GM23248 (cell line): ENCODE measurements around the gene CCDC102A. TPM values are rescaled to one million over a fixed set of nuclear protein-coding genes. Genes with fewer than 3 reads are reported as not detected.

Experiments
- DNase-seq: peaks from one replicate; pipeline ENCODE4 v3.0.0-alpha.2; 2015
- H2AFZ ChIP-seq: fragments of 200-600 bp; sonication (generic); 2 replicates; pipeline ENCODE4 v1.6.1; 2016; ENCODE audit warnings: antibody characterized with exemption
- H3F3A ChIP-seq: fragments of 200-600 bp; sonication (generic); 2 replicates; pipeline ENCODE4 v1.6.1; 2016; ENCODE audit warnings: mild to moderate bottlenecking, antibody characterized with exemption, mixed run types; ENCODE audit not compliant: insufficient read depth
- H3K27ac ChIP-seq: fragments of 200-600 bp; sonication (generic); 2 replicates; pipeline ENCODE4 v1.5.1; 2016; ENCODE audit warnings: mild to moderate bottlenecking
- H3K27me3 ChIP-seq: fragments of 200-600 bp; sonication (generic); replicated peaks from 2 replicates; pipeline ENCODE4 v1.6.1; 2016; ENCODE audit warnings: mild to moderate bottlenecking; ENCODE audit not compliant: insufficient read depth
- H3K36me3 ChIP-seq: fragments of 200-600 bp; sonication (generic); 2 replicates; pipeline ENCODE4 v1.6.1; 2016; ENCODE audit warnings: low read depth, mild to moderate bottlenecking
- H3K4me1 ChIP-seq: fragments of 200-600 bp; sonication (generic); 2 replicates; pipeline ENCODE4 v1.6.1; 2016; ENCODE audit warnings: mild to moderate bottlenecking; ENCODE audit not compliant: insufficient read depth
- H3K4me2 ChIP-seq: fragments of 200-600 bp; sonication (generic); one replicate; pipeline ENCODE4 v1.6.1; 2016; ENCODE audit warnings: mild to moderate bottlenecking; ENCODE audit not compliant: unreplicated experiment
- H3K4me3 ChIP-seq: fragments of 200-600 bp; sonication (generic); 2 replicates; pipeline ENCODE4 v1.5.1; 2016; ENCODE audit warnings: mild to moderate bottlenecking
- H3K79me2 ChIP-seq: fragments of 200-600 bp; sonication (generic); 2 replicates; pipeline ENCODE4 v1.6.1; 2016; ENCODE audit warnings: mild to moderate bottlenecking; ENCODE audit not compliant: insufficient read depth
- H3K9ac ChIP-seq: fragments of 200-600 bp; sonication (generic); 2 replicates; pipeline ENCODE4 v1.6.1; 2016; ENCODE audit warnings: mild to moderate bottlenecking
- H3K9me2 ChIP-seq: fragments of 200-600 bp; sonication (generic); 2 replicates; pipeline ENCODE4 v1.6.1; 2016; ENCODE audit warnings: mixed run types, mild to moderate bottlenecking, moderate library complexity; ENCODE audit not compliant: insufficient read depth
- H3K9me3 ChIP-seq: fragments of 200-600 bp; sonication (generic); one replicate; pipeline ENCODE4 v1.6.1; 2017; ENCODE audit warnings: low read depth
- H4K20me1 ChIP-seq: fragments of 200-600 bp; sonication (generic); 2 replicates; pipeline ENCODE4 v1.6.0; 2016; ENCODE audit not compliant: insufficient read depth
- EZH2 ChIP-seq: fragments of 200-600 bp; sonication (generic); IDR thresholded peaks from 2 replicates; pipeline ENCODE4 v1.6.1; 2018; ENCODE audit warnings: antibody characterized with exemption, mild to moderate bottlenecking; ENCODE audit not compliant: insufficient read depth, poor library complexity, severe bottlenecking
- EZH2phosphoT487 ChIP-seq: fragments of 200-600 bp; sonication (generic); IDR thresholded peaks from 2 replicates; pipeline ENCODE4 v1.6.1; 2018; ENCODE audit warnings: antibody characterized with exemption, moderate library complexity, mild to moderate bottlenecking, low read depth; ENCODE audit not compliant: insufficient read depth
- WGBS, 2 experiments: methylation state at CpG; one replicate each; pipeline ENCODE4 v1.1.6; 2015 to 2017; ENCODE audit warnings: low lambda C conversion rate in 2 of 2, low coverage in 1 of 2; ENCODE audit errors: missing lambda C conversion rate in 2 of 2; 5-methylcytosine and 5-hydroxymethylcytosine counted together
- in situ Hi-C: fragments of 300-500 bp; cut with MboI; formaldehyde crosslinking; loops from 2 replicates; pipeline ENCODE4 v1.15.0; 2020
- polyA plus RNA-seq: library from polyadenylated mRNA; unstranded; fragments of >200 nt; fragmentation: Nextera tagmentation; extraction: Ambion mirVana; gene quantifications from 2 replicates; pipeline ENCODE4 v1.2.1, GENCODE V29; 2016
- total RNA-seq: library from RNA; depleted of rRNA; stranded (reverse); fragments of >200 nt; shearing (Covaris generic); gene quantifications from 2 replicates; pipeline ENCODE4 v1.2.3, GENCODE V29; 2014

Gene CCDC102A
- total and polyA plus RNA-seq, 2 experiments from 2014 or later: 3.9 to 17.7 TPM

- no peak overlapping the region for H3K27ac ChIP-seq
- in situ Hi-C loops: no loop called here
- no peak overlapping the region for H3K4me2 ChIP-seq
- H3K79me2 ChIP-seq: no peaks in the 10 kb centered on the region
- WGBS, 2 experiments: 68 to 75% methylated on average over 4 of the region's 4 CpGs
- no peaks in the 10 kb centered on the region for H3K9me3 ChIP-seq
- H3K36me3 ChIP-seq: no peaks in the 10 kb centered on the region
- H3K9ac ChIP-seq: no peak overlapping the region
- H3K9me2 ChIP-seq: no peaks in the 10 kb centered on the region
- no peaks in the 10 kb centered on the region for H3K4me1 ChIP-seq
- TF ChIP-seq EZH2 (no peak), EZH2phosphoT487 (no peak)
- H3K27me3 ChIP-seq: no peaks in the 10 kb centered on the region; the same call in 1 of the 2 replicates
- no peak overlapping the region for H3K4me3 ChIP-seq
- no peaks in the 10 kb centered on the region for H3F3A ChIP-seq
- H4K20me1 ChIP-seq: no peaks in the 10 kb centered on the region
- H2AFZ ChIP-seq: no peak overlapping the region
- DNase-seq: no peak
Measured at GRCh38 chr16:57544124-57544653, 7.8 kb upstream of the CCDC102A start.

DNA sequence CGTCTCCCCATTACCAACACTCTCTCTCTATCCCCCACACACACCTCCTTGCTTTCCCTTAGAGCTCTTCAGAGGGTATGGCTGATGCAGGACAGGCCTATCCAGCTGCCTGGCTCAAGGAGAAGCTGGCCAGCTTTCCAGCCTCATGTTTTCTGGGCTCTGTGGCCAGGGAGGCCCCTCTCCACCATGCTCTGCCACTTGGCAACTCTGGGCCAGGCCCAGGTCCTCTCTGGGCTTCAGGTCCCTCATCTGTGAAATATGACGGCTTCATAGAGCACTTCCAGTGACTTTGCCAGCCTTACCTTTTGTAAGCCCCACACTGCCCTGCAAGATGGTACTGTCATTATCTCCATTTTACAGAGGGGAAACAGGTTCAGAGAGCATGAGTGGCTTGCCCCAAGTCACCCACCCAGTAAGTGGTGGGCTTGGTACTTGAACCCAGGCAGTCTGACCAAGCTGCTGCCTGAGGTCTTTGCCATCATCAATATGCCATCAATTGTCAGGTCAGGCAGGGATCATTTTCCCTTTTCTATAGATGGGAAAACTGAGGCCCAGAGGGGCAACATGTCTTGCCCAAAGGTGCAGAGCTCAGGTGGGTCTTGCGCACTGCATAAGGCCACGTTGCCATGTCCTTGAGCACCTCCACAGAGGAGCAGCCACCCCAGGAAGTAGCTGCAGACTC is 5.5 kb upstream of the CCDC102A start:
- Histone ChIP-seq H3K79me2 (no peaks in the 10 kb centered on the region), H3K9me2 (no peaks in the 10 kb centered on the region), H3K27me3 (no peaks in the 10 kb centered on the region), H3K4me1 (peaks cover 4% of the 10 kb centered on the region; the same call in 1 of the 2 replicates), H3K4me3 (no peak overlapping the region), H3K36me3 (no peaks in the 10 kb centered on the region), H2AFZ (no peak overlapping the region), H3K9me3 (no peaks in the 10 kb centered on the region), H3K27ac (no peak overlapping the region), H3F3A (0 out of 2 replicates have a peak, but pooled peaks cover 7% of the 10 kb centered on the region), H4K20me1 (no peaks in the 10 kb centered on the region), H3K4me2 (no peak overlapping the region), H3K9ac (no peak overlapping the region)
- 61 to 62% methylated on average over 4 of the region's 4 CpGs for WGBS, 2 experiments
- TF ChIP-seq EZH2 (no peak), EZH2phosphoT487 (no peak)
- in situ Hi-C loops: no loop called here
- no peak for DNase-seq

DNA sequence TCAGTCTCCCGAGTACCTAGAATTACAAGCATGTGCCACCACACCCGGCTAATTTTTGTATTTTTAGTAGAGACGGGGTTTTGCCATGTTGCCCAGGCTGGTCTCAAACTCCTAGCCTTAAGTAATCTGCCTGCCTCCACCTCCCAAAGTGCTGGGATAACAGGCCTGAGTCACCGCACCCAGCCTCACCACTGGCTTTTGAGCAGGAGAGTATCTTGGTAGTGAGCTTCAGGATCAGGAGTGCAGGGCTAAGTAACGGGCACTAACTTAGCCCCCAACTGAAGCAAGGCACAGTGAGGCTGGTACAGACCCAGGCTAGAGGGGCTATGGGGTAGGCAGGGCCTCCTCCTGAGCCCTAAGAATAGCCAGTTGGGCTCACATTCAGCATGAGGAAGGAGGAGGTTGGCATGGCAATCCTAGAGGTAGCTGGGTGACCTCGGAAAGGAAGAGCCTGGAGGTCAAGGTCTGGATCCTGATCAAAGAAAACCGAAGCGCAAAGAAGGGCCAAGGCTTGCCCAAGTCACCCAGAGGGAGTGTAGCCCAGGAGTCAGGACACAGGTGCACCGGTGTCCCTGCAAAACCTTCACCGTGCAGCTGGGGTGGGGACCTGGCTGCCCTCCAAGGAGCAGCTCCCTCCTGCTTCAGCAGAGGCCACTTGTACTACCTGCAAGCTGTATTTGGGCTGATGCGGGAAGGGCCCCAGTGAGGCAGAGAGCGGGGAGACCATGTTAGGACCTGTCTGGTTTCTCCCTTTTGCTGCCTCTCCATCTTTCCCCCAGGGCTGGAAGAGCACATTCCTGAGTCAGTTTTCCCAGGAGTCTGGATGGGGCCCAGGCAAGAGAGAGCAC is 4.8 kb upstream of the CCDC102A start:
- Histone ChIP-seq H3K4me2 (no peak overlapping the region), H3K4me3 (no peak overlapping the region), H2AFZ (no peak overlapping the region), H3K9ac (no peak overlapping the region), H3K36me3 (no peaks in the 10 kb centered on the region), H3K79me2 (no peaks in the 10 kb centered on the region), H3K27me3 (no peaks in the 10 kb centered on the region), H3F3A (0 out of 2 replicates have a peak, but pooled peaks cover 7% of the 10 kb centered on the region), H4K20me1 (no peaks in the 10 kb centered on the region), H3K9me3 (no peaks in the 10 kb centered on the region), H3K9me2 (no peaks in the 10 kb centered on the region), H3K27ac (no peak overlapping the region), H3K4me1 (peaks cover 4% of the 10 kb centered on the region; the same call in 1 of the 2 replicates)
- DNase-seq: no peak
- no peak for TF ChIP-seq EZH2
- TF ChIP-seq EZH2phosphoT487: no peak
- in situ Hi-C loops: no loop called here
- 74 to 78% methylated on average over 12 of the region's 12 CpGs for WGBS, 2 experiments

GRCh38 chr16:57540387-57540786 is 4.0 kb upstream of the CCDC102A start:
- H3K79me2 ChIP-seq: no peaks in the 10 kb centered on the region
- in situ Hi-C loops: no loop called here
- H3K4me2 ChIP-seq: no peak overlapping the region
- no peaks in the 10 kb centered on the region for H3K36me3 ChIP-seq
- no peak for DNase-seq
- WGBS, 2 experiments: 86 to 91% methylated on average over 2 of the region's 2 CpGs
- H3F3A ChIP-seq: 0 out of 2 replicates have a peak, but pooled peaks cover 7% of the 10 kb centered on the region
- no peak overlapping the region for H2AFZ ChIP-seq
- H3K4me1 ChIP-seq: peaks cover 4% of the 10 kb centered on the region; the same call in 1 of the 2 replicates
- no peak overlapping the region for H3K9ac ChIP-seq
- H3K27me3 ChIP-seq: no peaks in the 10 kb centered on the region
- no peak for TF ChIP-seq EZH2phosphoT487
- no peak for TF ChIP-seq EZH2
- H3K4me3 ChIP-seq: no peak overlapping the region
- no peaks in the 10 kb centered on the region for H4K20me1 ChIP-seq
- no peaks in the 10 kb centered on the region for H3K9me2 ChIP-seq
- no peak overlapping the region for H3K27ac ChIP-seq
- no peaks in the 10 kb centered on the region for H3K9me3 ChIP-seq
